Esophagus squamous epithelium (tissue), 5 donors: ENCODE measurements around the gene PARD3B. TPM values are rescaled to one million over a fixed set of nuclear protein-coding genes. Genes with fewer than 3 reads are reported as not detected.

Source experiments
- DNase-seq: peaks from one replicate; lab custom pipeline; 2025; lab: John Stamatoyannopoulos, UW
- H3K27ac ChIP-seq, 4 donors: fragments of 200-600 bp; sonication (generic); one replicate each; pipeline ENCODE4 v1.5.1; 2016 to 2019; ENCODE audit warnings: mild to moderate bottlenecking in 1 of 4
- H3K27me3 ChIP-seq, 4 donors: fragments of 200-600 bp; sonication (generic); 1 replicate in 3 of 4; 2 replicates in 1 of 4; pipeline versions ENCODE4 v1.5.1 to v1.6.0; 2017 to 2021; ENCODE audit warnings: antibody characterized with exemption in 1 of 4
- H3K36me3 ChIP-seq, 3 donors: fragments of 200-600 bp; sonication (generic); one replicate each; pipeline ENCODE4 v1.5.1; 2016 to 2019
- H3K4me1 ChIP-seq, 3 donors: fragments of 200-600 bp; sonication (generic); one replicate each; pipeline ENCODE4 v1.5.1; 2017 to 2019
- H3K4me3 ChIP-seq, 4 donors: fragments of 200-600 bp; sonication (generic); 1 replicate in 3 of 4; 2 replicates in 1 of 4; pipeline ENCODE4 v1.5.1; 2016 to 2019; ENCODE audit warnings: mild to moderate bottlenecking in 2 of 4, moderate library complexity in 1 of 4
- H3K9me3 ChIP-seq, 3 donors: fragments of 200-600 bp; sonication (generic); one replicate each; pipeline ENCODE4 v1.5.1; 2016 to 2019
- POLR2A ChIP-seq, 4 donors: fragments of 450-650 bp; IDR thresholded peaks; one replicate each; pipeline ENCODE4 v1.6.1; 2017; ENCODE audit warnings: antibody characterized with exemption in 4 of 4, mild to moderate bottlenecking in 4 of 4, moderate library complexity in 3 of 4
- WGBS, 2 donors: methylation state at CpG; one replicate each; pipeline ENCODE4 v1.1.5; 2018; 5-methylcytosine and 5-hydroxymethylcytosine counted together
- intact Hi-C: fragments of 100-400 bp; cut with DNase I; formaldehyde crosslinking; loops from one replicate; pipeline ENCODE4 v1.15.0; 2022
- total RNA-seq, 4 donors: library from RNA; depleted of rRNA; stranded (reverse); fragments of >200 nt; gene quantifications; one replicate each; pipeline ENCODE4 v1.1.0, GENCODE V29; 2016
- TF ChIP-seq, protein P1 (sequence below), 6 experiments: fragments of 450-650 bp in 4 of 6; fragments of 200-600 bp in 2 of 6; sonication (generic) in 2 of 6; IDR thresholded peaks; one replicate each; pipeline ENCODE4 v1.5.1; 2016 to 2019; ENCODE audit warnings: antibody characterized with exemption in 6 of 6, mild to moderate bottlenecking in 4 of 6, moderate library complexity in 4 of 6
- donor health status: DM: yes; HTN: yes; CAD: no.

PARD3B gene
- total RNA-seq, 4 donors from 2014 or later, result 2.4 to 15.8 (median 4.3) TPM

DNA sequence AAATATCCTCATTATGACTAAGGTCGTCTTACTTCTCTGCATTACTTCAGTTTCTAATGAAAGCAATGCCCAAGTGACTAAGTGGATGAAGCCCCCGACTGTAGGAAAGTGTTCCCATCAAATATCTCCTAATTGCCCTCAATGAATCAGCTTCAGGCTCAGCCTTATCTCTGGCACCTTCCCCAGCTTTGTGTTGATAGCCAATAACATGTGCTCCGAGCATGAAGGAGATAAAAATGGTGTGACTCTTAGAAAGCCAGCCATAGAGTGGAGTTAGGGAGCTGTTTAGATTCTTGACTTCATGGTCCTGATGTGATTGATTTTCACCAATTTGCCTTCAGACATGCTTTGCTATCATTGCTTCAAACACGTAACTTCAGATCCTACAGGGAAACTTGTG is 797.8 kb downstream of the PARD3B start:
- Histone ChIP-seq H3K4me1 (no peaks in the 10 kb centered on the region), H3K4me3 (no peak overlapping the region), H3K36me3 (no peaks in the 10 kb centered on the region), H3K27me3 (no peaks in the 10 kb centered on the region), H3K27ac (no peak overlapping the region), H3K9me3 (no peaks in the 10 kb centered on the region)
- TF ChIP-seq POLR2A (IDR thresholded peaks at IDR 0.05), result no peak
- TF ChIP-seq, protein P1, sequence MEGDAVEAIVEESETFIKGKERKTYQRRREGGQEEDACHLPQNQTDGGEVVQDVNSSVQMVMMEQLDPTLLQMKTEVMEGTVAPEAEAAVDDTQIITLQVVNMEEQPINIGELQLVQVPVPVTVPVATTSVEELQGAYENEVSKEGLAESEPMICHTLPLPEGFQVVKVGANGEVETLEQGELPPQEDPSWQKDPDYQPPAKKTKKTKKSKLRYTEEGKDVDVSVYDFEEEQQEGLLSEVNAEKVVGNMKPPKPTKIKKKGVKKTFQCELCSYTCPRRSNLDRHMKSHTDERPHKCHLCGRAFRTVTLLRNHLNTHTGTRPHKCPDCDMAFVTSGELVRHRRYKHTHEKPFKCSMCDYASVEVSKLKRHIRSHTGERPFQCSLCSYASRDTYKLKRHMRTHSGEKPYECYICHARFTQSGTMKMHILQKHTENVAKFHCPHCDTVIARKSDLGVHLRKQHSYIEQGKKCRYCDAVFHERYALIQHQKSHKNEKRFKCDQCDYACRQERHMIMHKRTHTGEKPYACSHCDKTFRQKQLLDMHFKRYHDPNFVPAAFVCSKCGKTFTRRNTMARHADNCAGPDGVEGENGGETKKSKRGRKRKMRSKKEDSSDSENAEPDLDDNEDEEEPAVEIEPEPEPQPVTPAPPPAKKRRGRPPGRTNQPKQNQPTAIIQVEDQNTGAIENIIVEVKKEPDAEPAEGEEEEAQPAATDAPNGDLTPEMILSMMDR (IDR thresholded peaks at IDR 0.05), result no peak
- intact Hi-C loops, result no loop called here
- WGBS, 2 donors, result 74 to 83% methylated on average over 4 of the region's 4 CpGs
- DNase-seq, result no peak

DNA sequence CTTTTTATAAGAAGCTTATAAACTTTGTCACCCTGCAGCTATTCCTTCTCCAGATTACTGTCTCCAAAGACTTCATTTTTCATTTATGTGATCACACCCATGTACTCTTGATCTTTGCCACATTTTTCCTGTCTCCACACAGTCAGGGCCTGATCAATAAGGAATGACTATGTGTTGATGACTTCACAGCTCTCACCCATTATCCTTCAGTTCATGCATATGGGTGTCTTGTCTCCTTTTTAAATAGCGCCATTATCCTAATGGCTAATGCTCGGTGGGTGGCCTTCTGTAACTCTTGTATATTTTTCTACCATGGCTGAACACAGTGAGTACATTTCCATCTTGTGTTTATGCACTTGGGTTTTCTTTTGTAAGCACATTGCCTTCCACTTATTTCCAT is 801.4 kb downstream of the PARD3B start:
- no peaks in the 10 kb centered on the region for H3K9me3 ChIP-seq
- DNase-seq, result no peak
- H3K36me3 ChIP-seq, result no peaks in the 10 kb centered on the region
- no peaks in the 10 kb centered on the region for H3K27me3 ChIP-seq
- WGBS, 2 donors, result 88 to 98% methylated on average over 2 of the region's 2 CpGs
- intact Hi-C loops, result no loop called here
- TF ChIP-seq, protein P1 (IDR thresholded peaks at IDR 0.05), result no peak
- TF ChIP-seq POLR2A (IDR thresholded peaks at IDR 0.05), result no peak
- H3K4me3 ChIP-seq, result no peak overlapping the region
- H3K4me1 ChIP-seq, result no peaks in the 10 kb centered on the region
- no peak overlapping the region for H3K27ac ChIP-seq

DNA sequence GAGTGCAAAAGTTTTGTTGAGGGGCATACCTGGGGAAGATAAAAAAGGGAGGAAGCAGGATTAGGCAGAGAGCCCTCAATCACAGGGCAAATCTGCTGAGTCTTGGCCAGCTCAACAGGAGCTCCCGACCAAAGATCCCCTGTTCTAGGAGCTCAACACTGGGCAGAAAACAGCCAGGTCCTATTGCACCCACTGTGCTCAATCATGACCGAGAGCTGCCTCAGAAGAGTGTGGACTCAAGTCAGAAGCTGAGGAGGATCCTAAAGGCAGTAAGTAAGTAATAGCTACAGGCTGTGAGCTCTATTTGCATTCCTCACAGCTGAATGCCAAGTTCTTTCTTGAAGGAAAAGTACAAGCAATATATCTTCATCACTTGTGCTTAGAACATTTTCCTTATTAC is 802.6 kb downstream of the PARD3B start:
- 52 to 60% methylated on average over 2 of the region's 2 CpGs for WGBS, 2 donors
- intact Hi-C loops, result no loop called here
- Histone ChIP-seq H3K4me1 (no peaks in the 10 kb centered on the region), H3K27me3 (no peaks in the 10 kb centered on the region), H3K27ac (no peak overlapping the region), H3K4me3 (no peak overlapping the region), H3K9me3 (no peaks in the 10 kb centered on the region), H3K36me3 (no peaks in the 10 kb centered on the region)
- no peak for TF ChIP-seq POLR2A (IDR thresholded peaks at IDR 0.05)
- TF ChIP-seq, protein P1 (IDR thresholded peaks at IDR 0.05), result no peak
- DNase-seq, result no peak

DNA sequence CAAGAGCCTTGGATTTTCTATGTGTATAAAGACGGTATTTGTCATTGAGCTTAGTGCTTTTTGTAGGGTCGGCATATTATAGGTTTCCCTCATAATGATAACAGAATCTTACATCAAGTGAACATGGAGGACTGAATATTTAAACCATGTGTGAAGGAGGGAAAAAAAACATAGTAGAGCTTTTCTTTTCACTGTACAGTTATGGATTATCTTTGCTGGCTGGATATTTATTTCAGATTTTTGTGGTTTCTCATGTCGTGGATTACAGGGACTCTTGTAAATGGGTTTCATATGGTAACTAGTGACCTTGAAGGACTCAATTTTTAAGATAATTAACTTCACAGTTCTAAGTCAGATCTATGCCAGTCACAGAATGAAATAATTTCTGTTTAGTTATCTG is 806.8 kb downstream of the PARD3B start:
- intact Hi-C loops, result no loop called here
- TF ChIP-seq POLR2A (IDR thresholded peaks at IDR 0.05), result no peak
- TF ChIP-seq, protein P1 (IDR thresholded peaks at IDR 0.05), result no peak

DNA sequence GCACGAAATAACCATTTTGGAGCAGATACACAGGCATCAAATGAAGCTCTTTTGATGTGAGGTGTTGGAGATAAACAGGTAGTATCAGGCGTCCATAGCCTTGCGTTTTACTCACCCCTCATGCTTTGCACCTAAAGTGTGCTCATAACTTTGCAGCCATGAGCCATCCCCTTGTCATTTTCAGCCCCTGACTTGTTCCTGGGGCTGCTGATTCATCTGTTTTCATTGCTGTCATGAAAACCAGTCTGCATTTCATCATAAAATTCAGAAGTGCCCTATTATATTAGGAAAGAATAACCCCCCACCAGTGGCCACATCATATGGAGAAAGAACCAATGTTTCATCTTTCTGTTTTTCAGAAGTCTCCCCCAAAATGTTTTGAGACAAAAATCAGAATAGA is 807.3 kb downstream of the PARD3B start:
- Histone ChIP-seq H3K36me3 (no peaks in the 10 kb centered on the region), H3K9me3 (no peaks in the 10 kb centered on the region), H3K27me3 (no peaks in the 10 kb centered on the region), H3K27ac (no peak overlapping the region), H3K4me1 (no peaks in the 10 kb centered on the region), H3K4me3 (no peak overlapping the region)
- no peak for DNase-seq
- 63 to 85% methylated on average over 3 of the region's 3 CpGs for WGBS, 2 donors
- intact Hi-C loops, result no loop called here
- no peak for TF ChIP-seq POLR2A (IDR thresholded peaks at IDR 0.05)
- TF ChIP-seq, protein P1 (IDR thresholded peaks at IDR 0.05), result no peak

More for the DNA sequence above, 806.8 kb downstream of the PARD3B start:
- no peak for DNase-seq
- no peaks in the 10 kb centered on the region for H3K9me3 ChIP-seq
- no peak overlapping the region for H3K27ac ChIP-seq
- WGBS, 2 donors, result 80 to 89% methylated on average over 3 of the region's 3 CpGs
- no peaks in the 10 kb centered on the region for H3K4me1 ChIP-seq
- H3K27me3 ChIP-seq, result no peaks in the 10 kb centered on the region
- no peak overlapping the region for H3K4me3 ChIP-seq
- no peaks in the 10 kb centered on the region for H3K36me3 ChIP-seq
